IMR-90 (cell line): ENCODE results near the gene DDN. TPM values are rescaled to one million over a fixed set of nuclear protein-coding genes. Genes with fewer than 3 reads are reported as not detected.

ENCODE experiments used
- ATAC-seq: fragments of 200-7000 bp; cut with Tn5 transposase; 2 replicates; pipeline ENCODE4 v1.9.1; 2020; ENCODE audit warnings: low read depth, mild to moderate bottlenecking, moderate library complexity
- BruUV-seq: library from RNA; stranded (reverse); fragments of 400-500 nt; replicated peaks from 2 replicates; lab custom pipeline; 2021; lab: Mats Ljungman, UMichigan
- CTCF ChIA-PET: fragments of 300-600 bp; formaldehyde crosslinking; extraction: SDS; loops from one replicate; lab custom pipeline; 2021; ENCODE audit warnings: antibody characterized with exemption; lab: Yijun Ruan, JAX
- POLR2A ChIA-PET: fragments of 300-600 bp; sonication (Branson Sonifier 250); formaldehyde crosslinking; loops from one replicate; lab custom pipeline; 2022; ENCODE audit warnings: antibody characterized with exemption; ENCODE audit not compliant: unreplicated experiment; lab: Charles Lee
- DNase-seq: peaks from one replicate; pipeline ENCODE4 v3.0.0; 2013
- H2AFZ ChIP-seq: replicated peaks from 2 replicates; pipeline ENCODE3; 2013; ENCODE audit warnings: low read length, mild to moderate bottlenecking; ENCODE audit not compliant: poor library complexity
- H2AK5ac ChIP-seq: 2 replicates; pipeline ENCODE4 v1.6.1; 2013; ENCODE audit warnings: low read depth, low read length, inconsistent platforms
- H2AK9ac ChIP-seq: replicated peaks from 2 replicates; pipeline ENCODE3; 2013; ENCODE audit warnings: mild to moderate bottlenecking, low read depth, low read length, moderate library complexity; ENCODE audit not compliant: poor library complexity
- H2BK120ac ChIP-seq: 2 replicates; pipeline ENCODE4 v1.6.1; 2013; ENCODE audit warnings: low read depth, low read length, inconsistent platforms
- H2BK15ac ChIP-seq: 3 replicates; pipeline ENCODE4 v1.6.1; 2013; ENCODE audit warnings: low read depth, low read length, inconsistent platforms
- H2BK20ac ChIP-seq: 2 replicates; pipeline ENCODE4 v1.6.1; 2013; ENCODE audit warnings: low read depth, mild to moderate bottlenecking, inconsistent platforms, low read length, moderate library complexity
- H2BK5ac ChIP-seq: 2 replicates; pipeline ENCODE4 v1.6.1; 2013; ENCODE audit warnings: mild to moderate bottlenecking, low read depth, low read length, inconsistent platforms; ENCODE audit not compliant: poor library complexity, severe bottlenecking
- H3K14ac ChIP-seq: replicated peaks from 2 replicates; pipeline ENCODE4 v1.6.1; 2013; ENCODE audit warnings: low read depth, low read length, inconsistent platforms
- H3K18ac ChIP-seq: 2 replicates; pipeline ENCODE4 v1.6.1; 2013; ENCODE audit warnings: low read depth, low read length, control low read depth
- H3K23ac ChIP-seq: 2 replicates; pipeline ENCODE4 v1.6.1; 2013; ENCODE audit warnings: low read depth, low read length, inconsistent platforms
- H3K27ac ChIP-seq: 2 replicates; pipeline ENCODE4 v1.5.1; 2013; ENCODE audit warnings: mild to moderate bottlenecking, control low read depth, low read length; ENCODE audit not compliant: insufficient read depth
- H3K27me3 ChIP-seq: 2 replicates; pipeline ENCODE4 v1.6.1; 2013; ENCODE audit warnings: low read length; ENCODE audit not compliant: control insufficient read depth, insufficient read depth
- H3K36me3 ChIP-seq: 2 replicates; pipeline ENCODE4 v1.6.1; 2013; ENCODE audit warnings: low read length, mixed read lengths; ENCODE audit not compliant: control insufficient read depth, insufficient read depth
- H3K4ac ChIP-seq: 2 replicates; pipeline ENCODE4 v1.6.1; 2013; ENCODE audit warnings: low read depth, low read length, inconsistent platforms
- H3K4me1 ChIP-seq: 2 replicates; pipeline ENCODE4 v1.6.1; 2013; ENCODE audit warnings: low read length, mixed read lengths; ENCODE audit not compliant: control insufficient read depth, insufficient read depth
- H3K4me2 ChIP-seq: 2 replicates; pipeline ENCODE4 v1.6.1; 2013; ENCODE audit warnings: low read depth, mild to moderate bottlenecking, control low read depth, low read length, moderate library complexity
- H3K4me3 ChIP-seq: 2 replicates; pipeline ENCODE4 v1.5.1; 2013; ENCODE audit warnings: low read depth, mild to moderate bottlenecking, control low read depth, low read length, moderate library complexity; ENCODE audit not compliant: insufficient read depth
- H3K56ac ChIP-seq: 2 replicates; pipeline ENCODE4 v1.6.1; 2013; ENCODE audit warnings: low read length, inconsistent platforms; ENCODE audit not compliant: insufficient read depth; ENCODE audit errors: extremely low read depth
- H3K79me1 ChIP-seq, 2 experiments: 2 replicates each; pipeline ENCODE4 v1.6.1; 2013; ENCODE audit warnings: low read length in 2 of 2, inconsistent platforms in 1 of 2, low read depth in 1 of 2
- H3K9ac ChIP-seq: 2 replicates; pipeline ENCODE4 v1.6.1; 2013; ENCODE audit warnings: low read depth, low read length, control low read depth
- H3K9me1 ChIP-seq: 2 replicates; pipeline ENCODE4 v1.6.1; 2013; ENCODE audit warnings: low read length, inconsistent platforms; ENCODE audit not compliant: insufficient read depth
- H3K9me3 ChIP-seq: 2 replicates; pipeline ENCODE4 v1.6.1; 2013; ENCODE audit warnings: low read length; ENCODE audit not compliant: control insufficient read depth, insufficient read depth
- H4K20me1 ChIP-seq: 2 replicates; pipeline ENCODE4 v1.6.1; 2013; ENCODE audit warnings: low read length, inconsistent platforms; ENCODE audit not compliant: insufficient read depth
- H4K5ac ChIP-seq: 2 replicates; pipeline ENCODE4 v1.6.1; 2013; ENCODE audit warnings: mild to moderate bottlenecking, low read depth, low read length, control low read depth
- H4K8ac ChIP-seq, 2 experiments: 2 replicates each; pipeline ENCODE4 v1.6.1; 2013; ENCODE audit warnings: low read depth in 2 of 2, low read length in 2 of 2, control low read depth in 1 of 2, inconsistent platforms in 1 of 2
- H4K91ac ChIP-seq: 2 replicates; pipeline ENCODE4 v1.6.1; 2013; ENCODE audit warnings: low read depth, low read length, inconsistent platforms; ENCODE audit not compliant: insufficient read depth
- CEBPB ChIP-seq: IDR thresholded peaks from 2 replicates; pipeline ENCODE4 v1.6.1; 2012; ENCODE audit warnings: low read depth, low read length, improper control_type of control experiment
- FOS ChIP-seq: fragments of 150-350 bp; IDR thresholded peaks from 2 replicates; pipeline ENCODE4 v1.6.1; 2016; ENCODE audit warnings: low read depth, low read length
- NFE2L2 ChIP-seq: fragments of 150-350 bp; IDR thresholded peaks from 2 replicates; pipeline ENCODE4 v1.6.1; 2016; ENCODE audit warnings: low read depth, mild to moderate bottlenecking, low read length
- RCOR1 ChIP-seq: IDR thresholded peaks from 2 replicates; pipeline ENCODE4 v1.6.1; 2012; ENCODE audit warnings: mild to moderate bottlenecking, low read length, improper control_type of control experiment; ENCODE audit not compliant: insufficient replicate concordance
- WGBS, 2 experiments: methylation state at CpG; one replicate each; pipeline versions ENCODE4 v1.1.5 to v1.1.7; 2013; ENCODE audit warnings: missing lambda C conversion rate in 2 of 2; ENCODE audit not compliant: insufficient read length in 1 of 2; ENCODE audit errors: extremely low coverage in 2 of 2; 5-methylcytosine and 5-hydroxymethylcytosine counted together
- dilution Hi-C: fragments of 300-500 bp; cut with HindIII; formaldehyde crosslinking; loops from one replicate; pipeline ENCODE4 v1.14.3; 2018; ENCODE audit warnings: low sequenced_read_pairs; ENCODE audit not compliant: unreplicated experiment
- in situ Hi-C: fragments of 300-500 bp; cut with MboI; formaldehyde crosslinking; loops from 3 replicates; pipeline ENCODE4 v1.14.3; 2019; ENCODE audit warnings: low sequenced_read_pairs, inconsistent platforms, mixed read lengths
- intact Hi-C: fragments of 100-400 bp; cut with micrococcal nuclease; formaldehyde crosslinking; loops from 2 replicates; pipeline ENCODE4 v1.10.0; 2022
- polyA plus RNA-seq, 3 experiments: library from polyadenylated mRNA; depleted of rRNA; stranded (reverse); fragments of >200 nt; gene quantifications; 2 replicates each; pipeline ENCODE4 v1.2.3, GENCODE V29; 2012; ENCODE audit warnings: low replicate concordance in 1 of 3
- total RNA-seq: library from RNA; depleted of rRNA; stranded (reverse); fragments of >200 nt; gene quantifications from 2 replicates; pipeline ENCODE4 v1.2.3, GENCODE V29; 2012
- TF ChIP-seq, protein P1 (sequence below): fragments of 150-350 bp; IDR thresholded peaks from 2 replicates; pipeline ENCODE4 v1.6.1; 2016; ENCODE audit warnings: low read depth, mild to moderate bottlenecking, low read length, moderate library complexity, borderline replicate concordance
- TF ChIP-seq, protein P2 (sequence below): conservative IDR thresholded peaks from 2 replicates; pipeline ENCODE4 v1.5.1; 2012; ENCODE audit warnings: mild to moderate bottlenecking, low read depth, low read length, improper control_type of control experiment

DDN gene
- total and polyA plus RNA-seq, 2 of the 4 experiments (the other 2 are of a cell fraction): 0.18 to 0.21 TPM

DNA sequence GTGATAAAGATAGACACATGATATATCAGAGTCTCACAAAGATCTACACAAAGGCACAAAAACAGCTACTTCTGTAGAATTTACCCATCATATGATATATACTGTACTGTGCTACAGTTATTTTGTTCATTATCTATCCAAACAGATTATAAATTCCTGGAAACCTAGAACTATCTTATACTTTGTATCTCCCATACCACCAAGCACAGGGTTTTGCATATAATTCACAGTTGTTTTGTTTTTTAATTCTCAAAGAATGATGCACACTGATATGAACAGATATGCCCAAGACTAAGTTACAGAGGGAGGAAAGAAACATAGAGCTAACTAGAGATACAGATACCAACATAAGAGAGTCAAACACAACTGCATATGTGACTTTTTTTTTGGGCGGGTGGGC lies 16.0 kb upstream of the DDN start:
- H3K36me3 ChIP-seq: peaks cover 14% of the 10 kb centered on the region
- peaks cover 8% of the 10 kb centered on the region; the same call in 1 of the 2 replicates for H4K20me1 ChIP-seq
- H3K4me2 ChIP-seq: no peak overlapping the region
- H2BK5ac ChIP-seq: no peak overlapping the region
- in situ Hi-C loops (no loop called here), dilution Hi-C loops (no loop called here), intact Hi-C loops (no loop called here)
- H3K4ac ChIP-seq: no peak overlapping the region
- no peak overlapping the region for H4K5ac ChIP-seq
- H3K14ac ChIP-seq: no peak overlapping the region
- H2AK9ac ChIP-seq: no peak overlapping the region
- no TSS peak for BruUV-seq
- no peak overlapping the region for H2BK15ac ChIP-seq
- no peak overlapping the region for H2BK20ac ChIP-seq
- no peak for DNase-seq
- no peak overlapping the region for H2BK120ac ChIP-seq
- H3K23ac ChIP-seq: no peak overlapping the region
- peaks cover 3% of the 10 kb centered on the region for H3K4me1 ChIP-seq
- H3K18ac ChIP-seq: no peak overlapping the region
- no peaks in the 10 kb centered on the region for H3K27me3 ChIP-seq
- H3K79me1 ChIP-seq: peaks cover 32 to 53% of the 10 kb centered on the region in 2 experiments
- no peaks in the 10 kb centered on the region for H3K9me3 ChIP-seq
- no peak overlapping the region for H3K27ac ChIP-seq
- ATAC-seq: no peak
- H3K9me1 ChIP-seq: peaks cover 7% of the 10 kb centered on the region
- H3K4me3 ChIP-seq: no peak overlapping the region
- no peak overlapping the region for H3K9ac ChIP-seq
- H4K8ac ChIP-seq: no peak overlapping the region
- no peak overlapping the region for H3K56ac ChIP-seq
- H2AFZ ChIP-seq: no peak overlapping the region
- TF ChIP-seq FOS (no peak), CEBPB (no peak), NFE2L2 (no peak), RCOR1 (no peak)
- TF ChIP-seq, protein P1, sequence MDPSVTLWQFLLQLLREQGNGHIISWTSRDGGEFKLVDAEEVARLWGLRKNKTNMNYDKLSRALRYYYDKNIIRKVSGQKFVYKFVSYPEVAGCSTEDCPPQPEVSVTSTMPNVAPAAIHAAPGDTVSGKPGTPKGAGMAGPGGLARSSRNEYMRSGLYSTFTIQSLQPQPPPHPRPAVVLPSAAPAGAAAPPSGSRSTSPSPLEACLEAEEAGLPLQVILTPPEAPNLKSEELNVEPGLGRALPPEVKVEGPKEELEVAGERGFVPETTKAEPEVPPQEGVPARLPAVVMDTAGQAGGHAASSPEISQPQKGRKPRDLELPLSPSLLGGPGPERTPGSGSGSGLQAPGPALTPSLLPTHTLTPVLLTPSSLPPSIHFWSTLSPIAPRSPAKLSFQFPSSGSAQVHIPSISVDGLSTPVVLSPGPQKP: no peak
- TF ChIP-seq, protein P2, sequence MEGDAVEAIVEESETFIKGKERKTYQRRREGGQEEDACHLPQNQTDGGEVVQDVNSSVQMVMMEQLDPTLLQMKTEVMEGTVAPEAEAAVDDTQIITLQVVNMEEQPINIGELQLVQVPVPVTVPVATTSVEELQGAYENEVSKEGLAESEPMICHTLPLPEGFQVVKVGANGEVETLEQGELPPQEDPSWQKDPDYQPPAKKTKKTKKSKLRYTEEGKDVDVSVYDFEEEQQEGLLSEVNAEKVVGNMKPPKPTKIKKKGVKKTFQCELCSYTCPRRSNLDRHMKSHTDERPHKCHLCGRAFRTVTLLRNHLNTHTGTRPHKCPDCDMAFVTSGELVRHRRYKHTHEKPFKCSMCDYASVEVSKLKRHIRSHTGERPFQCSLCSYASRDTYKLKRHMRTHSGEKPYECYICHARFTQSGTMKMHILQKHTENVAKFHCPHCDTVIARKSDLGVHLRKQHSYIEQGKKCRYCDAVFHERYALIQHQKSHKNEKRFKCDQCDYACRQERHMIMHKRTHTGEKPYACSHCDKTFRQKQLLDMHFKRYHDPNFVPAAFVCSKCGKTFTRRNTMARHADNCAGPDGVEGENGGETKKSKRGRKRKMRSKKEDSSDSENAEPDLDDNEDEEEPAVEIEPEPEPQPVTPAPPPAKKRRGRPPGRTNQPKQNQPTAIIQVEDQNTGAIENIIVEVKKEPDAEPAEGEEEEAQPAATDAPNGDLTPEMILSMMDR: no peak
- POLR2A ChIA-PET: no interaction called here
- no peak overlapping the region for H4K91ac ChIP-seq
- H2AK5ac ChIP-seq: no peak overlapping the region
- 100% methylated on average over 1 of the region's 1 CpG; no CpG with 5 or more reads in 1 of the 2 experiments for WGBS, 2 experiments
- CTCF ChIA-PET: interaction anchor here (0.6 to 1.4 kb wide), 3 partner anchors 14 to 18 kb away, joined by 3 read pairs; no protein-coding TSS in a partner anchor
